AG20443 (cell line): ENCODE results near the gene SDHAF3.
A peak's percentile ranks its signal among the peaks of the same experiment; 100 is the strongest.
"Not testable (repeated sequence)": the region's sequence is repeated elsewhere in the genome, so short reads cannot be mapped to it uniquely, and the experiment has no call there.

Experiments used
- DNase-seq: peaks from one replicate; pipeline ENCODE4 v3.0.0; 2012; ENCODE audit warnings: low spot score, mixed read lengths

The SDHAF3 gene

DNA sequence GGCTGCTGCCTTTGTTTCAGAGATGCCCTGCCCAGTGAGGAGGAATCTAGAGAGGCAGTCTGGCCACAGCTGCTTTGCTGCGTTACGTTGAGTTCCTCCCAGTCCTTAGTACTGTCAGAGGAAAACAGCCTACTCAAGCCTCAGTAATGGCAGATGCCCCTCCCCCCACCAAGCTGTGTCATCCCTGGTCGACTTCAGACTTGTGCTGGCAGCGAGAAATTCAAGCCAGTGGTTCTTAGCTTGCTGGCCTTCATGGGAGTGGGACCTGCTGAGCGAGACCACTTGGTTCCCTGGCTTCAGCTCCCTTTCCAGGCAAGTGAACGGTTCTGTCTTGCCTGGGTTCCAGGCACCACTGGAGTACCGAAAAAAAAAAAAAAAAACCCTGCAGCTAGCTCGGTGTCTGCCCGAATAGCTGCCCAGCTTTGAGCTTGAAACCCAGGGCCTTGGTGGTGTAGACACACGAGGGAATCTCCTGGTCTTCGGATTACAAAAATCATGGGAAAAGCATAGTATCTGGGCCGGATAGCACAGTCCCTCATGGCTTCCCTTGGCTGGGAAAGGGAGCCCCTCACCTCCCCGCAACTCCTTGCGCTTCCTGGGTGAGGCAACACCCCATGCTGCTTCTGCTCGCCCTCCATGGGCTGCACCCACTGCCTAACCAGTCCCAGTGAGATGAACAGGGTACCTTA lies 9.1 kb downstream of the SDHAF3 start:
- no peak for DNase-seq

DNA sequence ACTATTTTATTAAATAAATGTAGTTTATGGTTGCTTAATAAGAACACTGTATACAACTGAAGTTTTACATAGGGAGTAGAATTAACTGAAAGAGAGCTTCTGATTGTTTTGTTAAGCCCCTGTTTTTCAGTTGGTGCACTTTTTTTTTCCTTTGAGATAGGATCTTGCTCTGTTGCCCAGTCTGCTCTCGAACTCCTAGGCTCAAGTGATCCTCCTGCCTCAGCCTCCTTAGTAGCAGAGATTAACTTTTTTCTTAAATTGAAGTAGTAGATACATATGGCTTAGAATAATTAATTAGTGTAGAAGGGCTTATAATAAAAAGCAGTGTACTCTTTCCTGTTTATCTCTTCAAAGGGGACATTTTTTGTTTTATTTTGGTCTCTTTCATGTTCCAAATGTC lies 11.2 kb downstream of the SDHAF3 start:
- DNase-seq, result no peak

DNA sequence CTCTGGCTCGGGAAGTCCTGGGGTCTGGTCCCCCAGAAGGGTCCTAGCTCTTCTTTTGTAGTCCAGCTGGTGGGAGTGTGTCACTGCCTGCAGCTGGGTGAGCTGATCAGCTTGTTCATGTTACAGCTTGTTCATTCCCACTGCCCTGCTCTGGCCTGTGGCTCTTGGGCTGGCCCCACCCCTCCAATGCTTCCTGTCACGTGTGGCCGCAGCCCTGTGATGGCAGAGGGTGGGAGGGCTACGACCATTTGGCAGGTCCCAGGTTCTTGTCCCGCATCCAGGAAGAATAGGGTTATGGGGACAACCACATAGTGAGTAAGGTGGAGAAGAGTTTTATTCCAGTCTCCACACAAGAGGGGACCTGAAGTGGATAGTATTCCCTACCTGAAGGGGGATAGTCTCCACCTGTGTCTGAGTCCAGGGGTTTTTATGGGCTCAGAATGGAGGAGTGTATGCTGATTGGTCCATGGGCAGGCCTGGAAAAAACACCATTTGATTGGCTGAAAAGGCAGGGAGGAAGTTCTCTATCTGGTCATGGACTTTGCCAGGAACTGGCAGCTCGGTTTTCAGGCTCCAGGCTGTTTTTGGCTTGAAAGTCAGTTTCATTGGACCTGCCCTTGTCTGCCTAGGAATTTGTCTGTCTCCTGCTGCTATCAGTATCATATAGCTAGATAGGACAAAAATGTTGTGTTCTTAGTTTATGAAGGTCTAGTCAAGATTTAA lies 13.1 kb downstream of the SDHAF3 start:
- DNase-seq, result no peak

DNA sequence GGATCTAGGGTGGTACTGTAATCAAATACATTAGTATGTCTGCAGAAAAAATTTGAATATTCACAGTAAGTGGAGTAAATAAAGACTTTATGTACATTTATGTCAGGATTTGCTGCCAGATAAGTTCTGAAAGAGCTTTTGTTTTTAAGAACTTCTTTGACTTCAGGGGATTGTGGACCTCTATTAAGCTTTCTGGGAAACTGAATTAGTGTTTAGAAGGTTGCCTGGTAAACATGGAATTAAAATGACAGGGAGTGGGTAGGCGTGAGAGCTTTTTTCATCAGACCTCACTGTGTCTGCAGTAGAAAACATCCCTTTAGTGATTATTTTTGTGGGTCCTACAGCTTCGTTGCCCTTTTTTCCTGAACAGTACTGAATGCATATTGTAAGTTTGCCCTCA lies 15.7 kb downstream of the SDHAF3 start:
- no peak for DNase-seq

DNA sequence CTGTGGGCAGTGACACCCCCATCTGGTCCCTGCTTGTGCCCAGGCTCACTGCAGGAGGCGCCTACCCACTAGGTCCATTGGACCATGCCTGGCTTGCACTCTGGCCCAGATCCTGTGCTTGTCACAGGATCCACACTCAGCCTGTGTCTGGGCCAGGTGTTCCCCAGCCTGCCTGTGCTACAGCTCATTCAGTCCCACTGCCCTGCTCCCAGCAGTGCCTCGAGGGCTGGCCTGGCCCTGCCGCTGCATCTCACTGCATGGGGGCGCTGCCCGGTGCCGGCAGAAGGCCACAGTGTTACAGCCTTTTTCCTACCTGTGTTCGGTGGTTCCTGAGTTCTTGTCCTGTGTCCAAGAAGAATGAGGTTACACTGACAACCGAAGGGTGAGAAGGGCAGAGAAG lies 21.3 kb downstream of the SDHAF3 start:
- DNase-seq, result no peak

DNA sequence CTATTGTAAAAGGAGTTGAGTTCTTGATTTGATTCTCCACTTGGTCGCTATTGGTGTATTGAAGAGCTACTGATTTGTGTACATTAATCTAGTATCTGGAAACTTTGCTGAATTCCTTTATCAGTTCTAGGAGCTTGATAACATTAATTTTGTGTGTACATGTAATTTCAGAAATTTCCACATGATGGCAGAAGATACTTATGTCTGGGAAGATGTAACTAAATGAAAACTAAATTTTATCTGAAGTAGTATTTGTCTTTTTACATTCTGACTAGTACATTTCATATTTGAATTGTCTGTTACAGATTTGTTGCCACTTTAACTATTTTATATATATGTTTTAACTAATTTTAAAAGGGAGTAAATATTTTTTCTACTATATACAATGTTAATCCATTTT lies 27.6 kb downstream of the SDHAF3 start:
- no peak for DNase-seq

DNA sequence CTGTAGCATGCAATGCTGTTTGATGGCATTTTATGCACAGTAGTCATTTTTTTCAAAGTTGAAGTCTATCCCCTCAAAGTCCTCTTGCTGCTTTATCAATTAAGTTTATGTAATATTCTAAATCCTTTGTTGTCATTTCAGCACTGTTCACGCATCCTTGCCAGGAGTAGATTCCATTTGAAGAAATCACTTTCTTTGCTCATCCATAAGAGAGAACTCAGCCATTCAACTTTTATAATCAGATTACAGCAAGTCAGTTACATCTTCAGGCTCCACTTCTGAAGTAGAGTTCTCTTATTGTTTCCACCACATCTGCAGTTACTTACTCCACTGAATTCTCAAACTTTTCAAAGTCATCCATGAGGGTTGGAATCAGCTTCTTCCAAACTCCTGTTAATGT lies 32.3 kb downstream of the SDHAF3 start:
- no peak for DNase-seq

DNA sequence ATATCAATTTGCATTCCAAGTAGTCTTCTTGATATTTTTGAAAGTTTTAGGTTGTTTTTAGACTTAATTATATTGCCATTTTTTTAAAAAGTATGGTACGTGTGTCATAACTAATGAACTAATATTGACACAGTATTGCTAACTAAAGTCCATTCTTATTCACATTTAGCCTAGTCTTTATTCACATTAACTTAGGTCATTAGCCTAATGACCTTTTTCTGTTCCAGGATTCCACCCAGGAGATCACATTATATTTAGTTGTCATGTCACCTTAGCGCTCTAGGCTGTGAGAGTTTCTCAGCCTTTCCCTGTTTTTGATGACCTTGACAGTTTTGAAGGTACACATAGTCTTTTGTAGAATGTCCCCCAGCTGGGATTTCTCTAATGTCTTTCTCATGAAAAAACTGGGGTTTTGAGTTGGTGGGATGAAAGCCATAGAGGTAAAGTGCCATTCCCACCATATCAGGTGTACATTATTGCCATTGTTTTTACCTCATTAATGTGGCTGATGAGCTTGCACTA lies 38.5 kb downstream of the SDHAF3 start:
- DNase-seq, result no peak

DNA sequence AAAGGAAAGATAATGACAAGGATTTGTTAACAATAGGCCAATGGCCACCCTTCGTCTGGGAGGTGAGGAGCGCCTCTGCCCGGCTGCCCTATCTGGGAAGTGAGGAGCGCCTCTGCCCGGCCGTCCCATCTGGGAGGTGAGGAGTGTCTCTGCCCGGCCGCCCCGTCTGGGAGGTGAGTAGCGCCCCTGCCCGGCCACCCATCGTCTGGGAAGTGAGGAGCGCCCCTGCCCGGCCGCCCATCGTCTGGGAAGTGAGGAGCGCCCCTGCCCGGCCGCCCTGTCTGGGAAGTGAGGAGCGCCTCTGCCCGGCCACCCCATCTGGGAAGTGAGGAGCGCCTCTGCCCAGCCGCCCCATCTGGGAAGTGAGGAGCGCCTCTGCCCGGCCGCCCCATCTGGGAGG lies 42.5 kb downstream of the SDHAF3 start:
- not testable (repeated sequence) for DNase-seq

DNA sequence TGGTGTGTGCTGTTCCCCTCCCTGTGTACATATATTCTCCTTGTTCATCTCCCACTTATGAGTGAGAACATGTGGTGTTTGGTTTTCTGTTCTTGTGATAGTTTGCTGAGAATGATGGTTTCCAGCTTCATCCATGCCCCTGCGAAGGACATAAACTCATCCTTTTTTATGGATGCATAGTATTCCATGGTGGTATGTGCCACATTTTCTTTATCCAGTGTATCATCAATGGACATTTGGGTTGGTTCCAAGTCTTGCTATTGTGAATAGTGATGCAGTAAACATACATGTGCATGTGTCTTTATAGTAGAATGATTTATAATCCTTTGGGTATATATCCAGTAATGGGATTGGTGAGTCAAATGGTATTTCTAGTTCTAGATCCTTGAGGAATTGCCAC lies 44.1 kb downstream of the SDHAF3 start:
- DNase-seq, result not testable (repeated sequence)

DNA sequence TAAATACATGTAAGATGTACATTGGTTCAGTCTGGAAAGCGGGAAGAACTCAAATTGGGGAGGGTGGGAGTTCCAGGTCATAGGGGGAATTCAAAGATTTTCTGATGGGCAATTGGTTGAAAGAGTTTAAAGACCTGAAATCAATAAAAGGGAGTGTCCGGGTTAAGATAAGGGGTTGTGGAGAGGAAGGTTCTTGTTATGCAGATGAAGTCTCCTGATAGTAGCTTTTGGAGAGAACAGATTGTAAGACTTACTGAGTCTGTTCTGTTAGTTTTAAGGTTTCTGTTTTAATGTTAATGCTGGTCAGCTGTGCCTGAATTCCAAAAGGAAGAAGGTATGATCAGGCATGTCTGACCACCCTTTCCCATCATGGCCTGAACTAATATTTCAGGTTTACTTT lies 48.8 kb downstream of the SDHAF3 start:
- no peak for DNase-seq

DNA sequence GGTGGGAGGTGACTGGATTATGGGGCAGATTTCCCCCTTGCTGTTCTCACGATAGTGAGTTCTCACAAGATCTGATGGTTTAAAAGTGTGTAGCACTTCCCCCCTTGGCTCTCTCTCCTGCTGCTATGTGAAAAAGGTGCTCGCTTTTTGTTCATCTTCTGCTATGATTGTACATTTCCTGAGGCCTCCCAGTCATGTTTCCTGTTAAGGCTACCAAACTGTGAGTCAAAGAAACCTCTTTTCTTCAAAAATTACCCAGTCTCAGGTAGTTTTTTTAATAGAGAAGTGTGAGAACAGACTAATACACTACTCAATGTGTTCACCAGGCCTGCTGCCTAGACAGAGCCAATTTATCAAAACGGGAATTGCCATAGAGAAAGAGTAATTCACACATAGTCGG lies 49.7 kb downstream of the SDHAF3 start:
- DNase-seq, result no peak

DNA sequence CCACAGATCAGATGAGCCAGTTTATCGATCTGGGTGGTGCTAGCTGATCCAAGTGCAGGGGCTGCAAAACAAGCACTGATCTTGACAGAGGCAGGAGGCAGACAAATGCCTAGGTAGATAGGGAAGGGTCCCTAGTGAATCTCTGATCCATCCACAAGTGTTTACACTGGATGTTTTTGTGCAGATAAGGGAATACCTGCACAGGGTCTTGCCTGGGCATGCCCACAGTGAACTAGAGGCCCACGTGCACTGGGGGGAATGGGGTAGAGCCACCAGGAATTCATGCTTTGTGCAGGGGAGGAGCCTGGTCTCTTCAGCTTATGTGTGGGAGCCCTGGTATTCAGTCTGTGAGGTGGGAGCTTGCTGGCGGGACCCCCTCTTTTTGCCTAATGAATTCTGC lies 50.3 kb downstream of the SDHAF3 start:
- no peak for DNase-seq

DNA sequence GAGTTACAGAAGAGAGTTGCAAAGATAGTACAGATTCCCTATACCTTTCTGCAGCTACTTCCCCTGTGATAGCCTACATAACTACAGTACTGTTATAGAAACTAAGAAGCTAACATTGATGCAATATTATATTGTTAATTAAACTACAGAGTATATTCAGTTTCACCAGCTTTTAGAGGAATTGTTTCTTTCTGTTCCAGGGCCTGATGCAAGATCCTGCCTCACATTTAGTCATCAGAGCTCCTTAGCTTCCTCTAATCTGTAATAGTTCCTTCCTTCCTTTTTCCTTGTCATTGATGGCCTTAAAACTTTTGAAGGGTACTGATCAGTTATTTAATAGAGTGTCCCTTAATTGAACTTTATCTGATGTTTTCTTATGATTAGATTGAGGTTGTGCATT lies 56.8 kb downstream of the SDHAF3 start:
- no peak for DNase-seq

DNA sequence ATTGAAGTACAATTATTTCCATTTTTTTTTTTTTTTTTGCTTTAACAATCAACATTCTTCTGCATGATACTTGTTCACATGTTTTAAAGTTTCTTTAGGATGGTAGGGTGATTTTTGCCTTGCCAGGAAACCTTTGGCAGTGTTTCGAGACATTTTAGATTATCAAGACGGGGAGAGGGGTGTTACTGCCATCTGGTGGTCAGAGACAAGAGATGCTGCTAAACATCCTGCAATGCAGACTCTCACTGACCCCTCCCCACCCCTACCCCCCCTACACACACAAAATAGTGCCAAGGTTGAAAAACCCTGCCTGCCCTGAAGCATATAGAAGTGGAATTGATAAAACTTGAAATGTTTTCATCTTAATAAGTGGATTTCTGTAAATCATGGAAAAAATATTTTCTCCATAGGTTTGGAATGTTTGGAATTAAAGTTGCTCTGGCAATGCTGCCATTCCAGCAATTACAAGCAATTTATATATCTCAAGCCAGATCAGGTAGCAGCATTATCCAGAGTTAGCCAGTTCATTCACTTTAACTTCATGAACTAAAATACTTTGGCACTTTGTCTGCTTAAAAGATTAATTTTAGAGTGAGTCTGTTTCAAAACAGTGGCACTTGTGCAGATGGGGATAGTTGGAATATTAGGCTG lies 62.1 kb downstream of the SDHAF3 start:
- DNase-seq, result peak; percentile 76

DNA sequence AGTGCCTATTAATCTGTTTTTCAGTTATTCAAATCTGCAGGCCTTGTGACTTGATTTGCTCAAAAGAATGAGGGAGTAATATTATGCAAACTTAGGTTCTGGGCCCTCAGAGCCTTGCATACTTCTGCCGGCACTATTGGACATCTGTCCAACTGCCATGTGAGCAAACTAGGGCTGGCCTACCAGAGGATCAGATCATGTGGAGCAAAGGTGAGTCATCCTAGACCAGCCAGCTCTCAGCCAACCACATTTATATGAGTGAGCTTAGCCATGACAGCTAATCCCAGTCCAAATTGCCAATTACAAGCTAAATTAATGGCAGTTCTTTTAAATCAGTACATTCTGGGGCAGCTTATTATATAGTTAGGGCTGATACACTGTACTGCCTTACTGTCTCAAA lies 69.6 kb downstream of the SDHAF3 start:
- peak; percentile 64 for DNase-seq

DNA sequence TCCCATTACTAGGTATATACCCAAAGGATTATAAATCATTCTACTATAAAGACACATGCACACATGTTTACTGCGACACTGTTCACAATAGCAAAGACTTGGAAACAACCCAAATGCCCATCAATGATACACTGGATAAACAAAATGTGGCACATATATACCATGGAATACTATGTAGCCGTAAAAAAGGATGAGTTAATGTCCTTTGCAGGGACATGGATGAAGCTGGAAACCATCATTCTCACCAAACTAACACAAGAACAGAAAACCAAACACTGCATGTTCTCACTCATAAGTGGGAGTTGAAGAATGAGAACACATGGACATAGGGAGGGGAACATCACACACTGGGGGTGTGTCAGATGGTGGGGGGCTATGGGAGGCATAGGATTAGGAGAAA lies 78.7 kb downstream of the SDHAF3 start:
- DNase-seq, result not testable (repeated sequence)

DNA sequence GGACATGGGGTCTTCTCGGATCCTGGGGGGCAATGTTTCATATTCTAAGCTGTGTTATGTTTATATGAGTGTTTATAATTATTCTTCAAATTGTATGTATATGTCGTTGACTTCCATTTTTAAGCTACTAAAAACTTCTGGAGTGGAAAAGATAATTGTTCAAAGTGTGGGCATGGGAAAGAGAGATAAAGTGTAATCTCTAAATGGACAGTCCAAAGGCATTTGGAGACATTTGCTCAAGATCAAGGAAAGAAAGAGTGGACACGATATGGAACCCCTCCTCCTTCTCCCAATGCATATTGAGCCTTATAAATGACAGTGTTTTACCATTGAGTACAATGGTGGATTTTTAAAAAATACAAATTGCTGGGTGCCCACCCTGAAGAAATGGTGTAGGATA lies 81.1 kb downstream of the SDHAF3 start:
- DNase-seq, result no peak

DNA sequence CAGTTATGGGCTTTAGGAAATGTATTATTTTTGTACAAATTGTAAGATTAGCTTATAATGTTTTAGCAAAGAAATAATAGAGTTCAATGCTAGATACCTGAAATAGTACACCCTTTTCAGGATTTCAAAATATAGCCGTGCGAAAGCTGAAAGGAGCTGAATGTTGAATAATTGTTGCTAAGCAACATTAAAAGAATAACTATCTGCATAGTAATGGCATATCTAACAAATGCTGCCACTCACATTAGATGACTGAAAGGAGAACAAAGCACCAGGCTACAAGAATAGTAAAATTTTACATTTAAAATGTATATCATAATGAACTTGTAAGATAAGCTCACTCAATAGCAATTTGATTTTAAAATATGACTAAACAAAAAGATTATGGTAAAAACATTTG lies 82.5 kb downstream of the SDHAF3 start:
- no peak for DNase-seq

DNA sequence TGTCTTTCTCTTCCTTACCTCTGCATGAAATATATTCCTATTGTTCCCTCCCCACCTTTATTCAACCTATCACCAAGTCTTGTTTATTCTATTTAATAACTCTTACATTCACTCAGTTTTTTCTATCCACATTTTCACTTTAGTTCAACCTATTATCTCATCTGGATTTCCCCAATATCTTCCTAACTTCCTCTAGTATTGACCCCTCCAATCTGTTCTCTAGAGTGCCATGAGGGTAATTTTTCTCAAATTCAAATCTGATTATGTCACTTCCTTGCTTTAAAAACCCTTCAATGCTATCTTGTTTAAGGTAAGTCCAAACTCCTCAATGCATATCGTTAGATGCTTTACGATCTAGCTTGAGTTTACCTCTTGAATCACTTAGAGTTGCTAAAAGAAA lies 86.5 kb downstream of the SDHAF3 start:
- no peak for DNase-seq

DNA sequence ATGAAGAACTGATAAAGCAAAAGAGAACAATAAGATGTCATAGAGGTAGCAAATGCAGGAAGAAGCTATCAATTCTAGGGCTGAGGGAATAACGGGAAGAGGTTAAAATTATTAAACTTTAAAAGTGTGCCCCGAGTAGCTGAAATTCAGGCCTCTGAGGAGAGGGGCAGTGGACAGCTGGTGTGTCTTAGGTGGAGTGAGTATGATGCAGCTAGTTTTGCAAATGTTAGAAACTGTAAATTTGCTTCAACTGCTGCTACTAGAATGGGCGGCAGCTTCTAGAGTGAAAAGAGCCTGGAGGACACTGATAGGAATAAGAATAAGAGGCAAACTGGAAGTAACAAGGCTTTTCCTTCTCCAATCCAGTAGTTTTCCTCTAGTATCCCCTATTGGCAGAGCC lies 87.3 kb downstream of the SDHAF3 start:
- DNase-seq, result no peak

DNA sequence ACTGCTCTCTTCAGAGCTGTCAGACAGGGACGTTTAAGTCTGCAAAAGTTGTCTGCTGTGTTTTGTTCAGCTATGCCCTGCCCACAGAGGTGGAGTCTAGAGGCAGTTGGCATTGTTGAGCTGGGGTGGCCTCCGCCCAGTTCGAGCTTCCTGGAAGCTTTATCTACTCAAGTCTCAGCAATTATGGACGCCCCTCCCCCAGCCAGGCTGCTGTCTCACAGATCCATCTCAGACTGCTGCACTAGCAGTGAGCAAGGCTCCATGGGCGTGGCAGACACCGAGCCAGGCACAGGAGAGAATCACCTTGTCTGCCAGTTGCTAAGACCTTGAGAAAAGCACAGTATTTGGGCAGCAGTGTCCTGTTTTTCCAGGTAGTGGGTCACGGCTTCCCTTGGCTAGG lies 98.1 kb downstream of the SDHAF3 start:
- no peak for DNase-seq

DNA sequence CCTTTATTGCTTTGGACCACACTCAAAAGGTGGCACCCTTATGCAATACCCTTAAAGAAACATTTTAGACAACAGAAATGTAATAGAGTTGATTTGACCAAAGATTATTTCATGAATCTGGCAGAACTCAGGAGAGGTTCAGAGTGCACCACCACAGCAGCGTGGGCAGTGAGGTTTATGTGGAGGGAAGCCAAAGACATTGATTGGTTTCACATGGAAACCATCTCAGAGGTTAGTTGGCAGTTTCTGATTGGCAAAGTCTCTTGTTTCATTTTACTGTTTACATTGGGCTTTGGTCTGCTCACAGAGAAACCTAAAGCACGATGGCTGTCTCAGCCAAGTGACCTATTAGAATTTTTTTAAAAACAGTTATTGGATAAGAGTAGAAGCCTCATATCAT lies 101.3 kb downstream of the SDHAF3 start:
- DNase-seq, result no peak
